NCI-H345 treated with DMSO at 0.1 percent for 48 hours (cell line): ENCODE data around the gene KIF3B.
"Not testable (repeated sequence)": the region's sequence is repeated elsewhere in the genome, so short reads cannot be mapped to it uniquely, and the experiment has no call there.

ENCODE experiments used
- DNase-seq: peaks from one replicate; lab custom pipeline; 2025; ENCODE audit not compliant: unreplicated experiment; lab: John Stamatoyannopoulos, UW

Gene KIF3B

DNA sequence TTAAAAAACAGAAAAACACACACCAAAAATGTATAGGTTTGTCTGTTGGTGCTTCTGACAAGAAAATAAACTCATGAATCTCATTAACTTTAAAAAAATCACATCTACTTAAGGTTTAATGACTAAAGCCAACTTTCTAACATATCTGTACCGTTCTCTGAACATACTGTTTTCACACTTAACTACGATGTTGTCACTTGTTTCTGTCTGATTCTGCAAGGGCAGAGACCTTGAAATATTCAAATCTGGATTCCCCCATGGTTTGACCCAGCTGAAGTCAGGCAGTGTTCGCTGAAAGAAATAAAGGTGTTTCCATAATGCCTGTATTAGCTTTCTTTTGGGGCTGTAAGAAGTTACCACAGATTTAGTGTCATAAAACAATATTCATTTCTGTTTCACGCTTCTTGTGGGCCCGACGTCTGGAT is 78.0 kb downstream of the KIF3B start:
- DNase-seq: no peak

DNA sequence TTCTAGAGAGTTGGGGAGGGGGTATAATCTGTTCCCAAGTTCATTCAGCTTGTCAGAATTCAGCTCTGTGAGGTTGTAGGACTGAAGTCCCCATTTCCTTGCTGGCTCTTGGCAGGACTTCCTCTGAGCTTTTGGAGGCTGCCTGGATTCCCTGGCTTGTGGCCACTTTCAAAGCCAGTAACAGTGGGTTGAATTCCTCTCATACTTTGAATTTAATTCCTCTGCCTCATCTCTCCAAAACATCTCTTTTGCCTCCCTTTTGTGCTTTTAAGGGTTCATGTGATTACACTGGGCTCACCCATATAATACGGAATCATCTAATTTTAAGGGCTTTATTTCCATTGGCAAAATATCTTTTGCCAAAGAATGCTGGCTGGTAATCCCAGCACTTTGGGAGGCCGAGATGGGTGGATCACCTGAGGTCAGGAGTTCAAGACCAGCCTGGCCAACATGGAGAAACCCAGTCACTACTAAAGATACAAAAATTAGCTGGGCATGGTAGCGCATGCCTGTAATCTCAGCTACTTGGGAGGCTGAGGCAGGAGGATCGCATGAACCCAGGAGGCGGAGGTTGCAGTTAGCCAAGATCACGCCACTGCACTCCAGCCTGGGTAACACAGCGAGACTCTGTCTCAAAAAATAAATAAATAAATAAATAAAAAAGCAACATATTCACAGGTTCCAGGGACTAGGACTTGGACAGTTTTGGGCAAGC is 78.6 kb downstream of the KIF3B start:
- not testable (repeated sequence) for DNase-seq

DNA sequence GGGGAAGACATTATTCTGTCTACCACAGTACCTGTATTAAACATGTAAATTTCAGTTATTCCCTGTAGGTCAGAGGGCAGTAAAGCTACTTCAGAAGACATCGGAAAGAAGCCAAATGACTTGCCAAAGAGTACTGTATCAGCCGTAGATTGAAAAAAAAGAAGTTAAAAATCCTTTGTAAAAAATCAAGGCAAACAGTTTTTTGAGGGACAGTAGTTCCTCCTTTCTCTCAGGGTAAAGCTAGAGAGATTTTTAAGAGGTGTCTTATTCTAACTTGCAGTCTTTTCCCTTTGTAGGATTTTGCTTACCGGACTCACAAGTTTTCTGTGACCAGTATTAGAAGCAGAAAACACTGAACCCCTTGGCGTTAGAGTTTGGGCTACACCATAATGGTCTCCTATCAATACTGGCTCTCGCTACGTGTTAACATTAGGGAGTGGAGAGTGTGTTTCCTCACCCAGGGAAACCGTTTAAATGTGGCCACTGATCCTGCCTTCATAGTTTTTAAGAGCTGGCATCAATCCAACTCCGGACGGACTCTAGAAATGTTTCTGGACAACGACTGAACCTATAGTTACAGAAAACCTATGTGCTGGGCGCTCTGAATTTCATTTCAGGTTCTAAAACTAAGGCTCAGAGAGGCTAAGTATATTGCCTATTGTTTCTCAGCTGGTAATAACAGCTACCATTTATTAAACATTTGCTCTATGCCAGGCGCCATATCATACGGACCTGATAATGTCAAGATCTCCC is 79.3 kb downstream of the KIF3B start:
- no peak for DNase-seq

DNA sequence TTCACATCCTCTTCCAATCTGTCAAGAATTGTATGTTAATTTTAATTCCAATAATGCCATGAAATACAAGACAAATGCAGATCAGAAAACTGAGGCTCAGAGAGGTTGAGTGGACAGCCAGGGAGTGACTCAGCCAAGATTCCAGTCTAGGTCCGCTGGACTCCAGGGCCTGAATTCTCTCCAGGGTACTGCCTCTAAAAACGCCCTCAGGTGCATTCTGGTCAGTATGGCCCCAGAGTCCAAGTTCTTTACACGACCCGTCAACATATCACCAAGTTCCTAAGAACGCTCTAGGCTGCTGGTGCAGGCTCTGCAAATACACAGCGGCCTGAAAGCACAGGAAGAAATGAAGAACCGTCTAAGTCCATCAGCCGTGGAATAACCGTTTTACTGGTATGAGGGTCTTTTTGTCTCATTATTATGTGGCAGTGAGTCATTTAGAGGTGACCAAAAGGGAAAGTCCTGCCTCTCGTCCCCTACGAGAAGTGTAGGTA is 80.0 kb downstream of the KIF3B start:
- DNase-seq: no peak

DNA sequence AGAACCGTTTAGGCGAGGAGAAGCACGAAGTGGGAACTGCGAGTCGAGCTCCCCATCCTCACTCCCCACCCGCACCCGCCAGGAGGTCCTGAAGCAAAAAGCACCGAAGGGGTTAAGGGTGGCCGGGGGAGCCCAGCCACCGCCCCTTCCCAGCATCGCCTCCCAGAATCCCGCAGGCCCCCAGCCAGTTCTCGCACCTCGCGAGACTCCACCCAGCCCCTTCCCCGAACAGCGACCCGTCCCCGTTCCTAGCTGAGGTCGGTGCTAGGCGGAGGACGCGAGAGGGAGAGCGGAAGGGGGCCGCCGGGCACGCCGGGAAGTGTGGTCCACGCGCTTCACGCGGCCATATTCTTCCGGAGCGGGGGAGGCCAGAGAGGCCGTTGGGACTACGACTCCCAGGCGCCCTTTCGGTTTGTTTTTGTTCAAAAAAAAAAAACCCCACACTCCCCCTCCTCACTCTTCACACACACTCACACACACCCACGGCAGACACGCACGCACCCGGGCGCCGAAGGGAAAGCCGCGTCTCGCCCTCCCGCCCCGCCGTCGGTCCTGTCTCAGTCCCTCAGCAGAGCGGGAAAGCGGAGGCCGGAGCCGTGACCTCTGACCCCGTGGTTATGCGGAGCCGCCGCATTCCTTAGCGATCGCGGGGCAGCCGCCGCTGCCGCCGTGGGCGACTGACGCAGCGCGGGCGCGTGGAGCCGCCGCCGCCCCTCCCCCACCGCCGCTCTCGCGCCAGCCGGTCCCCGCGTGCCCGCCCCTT is 80.6 kb downstream of the KIF3B start, which contains the start of gene ASXL1:
TSS of gene ASXL1 (plus strand) at position 463 of the 763 bp plus-strand sequence. CDS start 445 bp downstream, outside the sequence.
- DNase-seq: peak; percentile 97

DNA sequence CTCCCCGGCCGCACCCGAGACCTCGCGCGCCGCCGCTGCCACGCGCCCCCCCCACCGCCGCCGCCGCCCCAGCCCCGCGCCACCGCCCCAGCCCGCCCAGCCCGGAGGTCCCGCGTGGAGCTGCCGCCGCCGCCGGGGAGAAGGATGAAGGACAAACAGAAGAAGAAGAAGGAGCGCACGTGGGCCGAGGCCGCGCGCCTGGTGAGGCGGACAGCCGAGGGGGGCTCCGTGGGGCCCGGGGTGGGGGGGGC is 81.1 kb downstream of the KIF3B start:
- DNase-seq: no peak

DNA sequence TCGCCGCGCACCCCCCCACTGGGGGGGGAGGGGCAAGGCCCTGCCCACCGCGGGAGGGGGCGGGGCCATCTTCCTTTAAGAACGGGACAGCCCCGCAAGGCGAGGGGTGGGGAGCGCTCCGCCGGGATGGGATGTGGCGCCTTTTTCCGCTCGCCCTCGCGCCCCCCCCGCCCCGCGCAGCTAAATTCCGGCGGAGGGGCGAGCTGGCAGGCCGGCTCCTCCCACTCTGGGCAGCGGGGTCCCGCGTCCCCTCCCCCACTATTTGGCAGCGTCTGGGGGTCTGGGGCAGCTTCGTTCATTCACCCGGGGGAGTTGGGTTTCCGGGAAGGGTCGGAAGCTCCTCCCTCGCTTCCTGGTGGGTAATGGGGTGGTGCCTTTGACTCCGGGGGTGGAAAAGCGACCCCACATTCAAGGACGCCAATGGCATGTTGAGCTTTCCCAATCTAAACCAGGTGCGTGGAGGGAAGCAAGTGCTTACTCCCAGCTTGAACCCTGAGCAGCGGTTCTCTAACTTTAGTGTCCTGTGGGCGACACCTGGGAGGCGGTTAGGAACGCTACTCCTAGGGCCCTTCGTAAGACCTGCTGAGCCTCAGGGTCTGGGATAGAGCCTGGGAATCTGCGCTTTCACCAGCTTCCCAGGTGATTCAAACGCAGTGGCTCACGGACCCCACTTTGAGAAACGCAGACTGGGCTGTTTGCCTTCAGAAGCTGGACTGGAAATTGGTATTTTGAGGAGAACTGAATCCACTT is 81.6 kb downstream of the KIF3B start:
- peak; percentile 61 for DNase-seq

DNA sequence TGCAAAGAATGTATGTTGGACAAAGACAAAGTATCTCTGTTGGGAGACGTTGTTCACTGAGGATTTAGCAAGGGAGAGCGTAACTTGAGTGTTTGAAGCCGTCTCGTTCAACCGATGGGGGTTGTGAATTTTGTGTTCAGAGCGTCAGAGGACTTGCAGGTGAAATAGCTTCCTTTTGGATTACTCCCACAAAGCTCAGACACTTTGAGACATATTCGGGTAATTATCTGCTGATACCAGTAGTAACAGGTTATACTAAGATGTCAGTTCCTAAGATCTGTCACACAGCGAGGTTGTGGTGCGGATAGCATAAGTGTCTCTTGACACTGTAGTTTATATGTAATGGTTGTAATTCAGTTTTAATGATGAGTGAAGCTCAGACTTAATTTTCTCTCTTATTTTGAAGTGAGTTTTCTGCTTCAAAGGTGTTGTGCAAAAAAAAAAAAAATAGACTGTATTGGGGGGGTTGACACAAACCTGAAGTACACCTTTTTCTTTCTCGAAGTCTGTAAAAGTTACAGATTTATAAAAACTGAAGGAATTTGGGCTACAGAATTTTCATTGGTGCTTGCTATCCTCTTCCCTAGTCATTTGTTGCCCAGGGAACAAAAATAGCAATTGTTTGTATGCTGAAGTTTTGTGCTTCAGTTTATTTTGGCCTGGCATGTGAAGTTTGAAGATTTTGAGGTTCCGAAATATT is 82.3 kb downstream of the KIF3B start:
- DNase-seq: no peak

DNA sequence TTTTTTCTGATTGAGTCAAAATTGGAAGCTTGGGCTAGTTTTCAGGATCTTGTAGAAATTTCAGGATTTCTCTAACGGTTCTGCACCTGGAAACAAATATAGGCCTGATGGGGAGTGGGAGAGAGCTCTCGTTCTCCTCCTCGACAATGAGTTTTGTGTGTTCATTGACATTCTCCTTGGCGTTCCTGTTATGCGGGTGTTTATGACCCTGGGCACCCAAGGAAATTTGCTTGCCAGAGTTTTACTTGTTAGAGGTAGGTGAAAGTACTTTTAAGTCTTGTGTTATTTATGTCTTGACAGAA is 82.8 kb downstream of the KIF3B start:
- no peak for DNase-seq

DNA sequence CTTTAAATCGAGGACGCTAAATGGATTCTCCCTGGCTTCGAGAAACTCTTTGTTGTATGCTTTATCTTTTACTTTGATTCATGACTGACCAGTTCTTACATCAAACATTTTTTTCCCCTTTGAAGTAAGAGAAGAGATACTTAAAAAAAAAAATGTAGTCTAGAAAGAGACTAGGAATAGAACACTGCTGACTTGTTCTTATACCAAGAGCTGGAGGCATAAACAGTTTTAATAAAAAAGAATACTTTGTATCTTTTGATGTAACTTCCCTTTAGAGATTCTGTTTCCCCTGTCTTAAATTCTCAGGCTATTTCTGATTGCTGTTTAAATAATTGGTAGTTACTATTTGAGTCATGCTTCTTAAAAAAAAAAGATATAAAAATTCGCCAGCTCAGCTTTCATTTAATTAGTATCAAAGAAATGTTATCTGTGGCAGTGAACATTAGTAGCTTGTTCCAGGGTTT is 85.5 kb downstream of the KIF3B start:
- DNase-seq: no peak

DNA sequence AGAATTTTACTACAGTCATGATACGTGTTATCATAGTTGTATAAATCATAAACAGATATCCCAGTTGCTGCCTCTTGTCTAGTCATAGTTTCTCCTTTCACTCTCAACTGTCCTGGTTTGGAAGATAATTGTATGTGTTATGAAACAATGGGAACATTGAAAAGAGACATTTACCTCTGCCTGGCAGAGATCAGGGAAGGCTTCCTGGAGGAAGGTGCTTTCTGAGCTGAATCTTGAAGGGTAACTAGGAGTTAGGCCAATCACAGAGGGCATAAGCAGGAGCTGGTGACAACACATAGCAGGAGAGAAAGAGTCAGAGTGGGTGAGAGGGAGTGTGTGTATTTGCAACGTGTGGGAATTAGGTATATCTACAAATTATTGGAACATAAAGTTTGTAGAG is 86.0 kb downstream of the KIF3B start:
- DNase-seq: no peak

DNA sequence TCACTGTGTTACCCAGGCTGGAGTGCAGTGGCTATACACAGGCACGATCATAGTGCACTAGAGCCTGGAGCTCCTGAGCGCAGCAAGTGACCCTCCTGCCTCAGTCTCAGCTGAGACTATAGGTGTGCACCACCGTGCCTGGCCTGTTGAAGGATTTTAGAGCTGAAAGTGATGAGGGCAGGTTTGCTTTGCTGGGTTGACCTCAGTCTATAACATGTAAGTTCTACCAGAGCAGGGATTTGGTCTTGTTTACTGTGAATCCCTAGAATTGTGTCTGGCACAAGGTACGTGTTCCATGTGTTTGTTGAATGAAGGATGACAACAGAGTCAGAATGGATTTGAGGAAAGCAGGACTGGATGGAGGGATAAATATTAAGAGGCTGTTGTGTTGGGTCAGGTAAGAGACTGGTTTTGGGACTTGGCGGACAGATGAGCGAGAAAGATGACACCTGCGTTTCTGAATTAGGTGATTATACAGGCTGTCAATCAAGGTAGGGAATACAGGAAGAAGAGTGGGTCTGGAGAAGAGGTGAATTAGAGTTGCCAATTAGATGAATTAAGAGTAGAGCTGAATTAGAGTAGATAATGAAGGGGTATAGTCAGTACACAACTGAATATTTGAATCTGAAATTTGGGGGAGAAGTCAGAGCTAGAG is 87.2 kb downstream of the KIF3B start:
- no peak for DNase-seq

DNA sequence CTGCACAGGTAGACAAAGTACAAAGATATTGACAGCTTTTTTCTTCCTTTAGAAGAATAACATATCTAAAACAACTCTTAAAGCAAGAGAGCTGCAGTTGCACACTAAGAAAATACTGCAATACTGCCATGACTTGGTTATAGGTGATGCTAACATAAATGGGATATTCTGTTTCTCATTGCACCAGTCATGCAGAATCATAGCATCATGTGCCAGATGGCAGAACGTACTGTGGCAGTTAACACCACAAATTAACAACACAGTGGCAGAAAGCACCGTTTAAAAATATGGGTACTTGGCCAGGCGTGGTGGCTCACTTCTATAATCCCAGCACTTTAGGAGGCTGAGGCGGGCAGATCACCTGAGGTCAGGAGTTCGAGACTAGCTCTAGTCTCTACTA is 88.1 kb downstream of the KIF3B start:
- no peak for DNase-seq

DNA sequence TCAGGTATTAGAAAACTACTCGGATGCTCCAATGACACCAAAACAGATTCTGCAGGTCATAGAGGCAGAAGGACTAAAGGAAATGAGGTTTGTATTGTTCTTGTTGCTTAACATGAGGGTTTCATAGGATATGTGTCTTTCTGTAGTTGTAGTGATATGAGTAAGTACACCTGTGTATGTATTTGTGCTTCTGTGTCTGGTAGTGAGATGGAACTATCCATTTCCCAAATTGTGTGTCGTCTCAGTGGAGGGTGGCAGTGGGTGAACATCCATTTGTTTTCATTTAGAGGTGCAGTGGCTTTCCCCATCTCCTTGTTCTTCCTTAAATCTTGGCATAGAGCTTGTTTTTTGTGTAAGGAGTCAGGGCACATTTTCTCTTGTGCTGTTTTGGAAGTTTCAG is 88.9 kb downstream of the KIF3B start:
- no peak for DNase-seq

DNA sequence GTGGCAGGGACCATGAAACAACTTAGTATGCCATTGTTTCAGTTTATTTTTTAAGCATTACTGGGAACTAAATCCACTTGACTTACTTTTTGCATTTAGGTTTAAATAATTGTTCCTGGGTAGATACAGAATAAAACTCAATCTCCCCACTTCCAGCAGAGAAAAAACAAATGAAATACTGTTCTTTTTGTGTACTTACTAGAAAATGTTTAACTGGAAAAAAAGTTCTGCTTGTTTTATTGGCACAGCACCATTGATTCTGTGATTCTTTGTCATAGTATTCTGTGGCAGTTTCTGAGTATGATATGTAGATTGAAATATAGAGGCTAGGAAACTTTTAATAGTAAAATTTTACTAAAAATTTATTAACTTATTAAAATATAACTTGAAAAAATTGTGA is 90.9 kb downstream of the KIF3B start:
- no peak for DNase-seq

DNA sequence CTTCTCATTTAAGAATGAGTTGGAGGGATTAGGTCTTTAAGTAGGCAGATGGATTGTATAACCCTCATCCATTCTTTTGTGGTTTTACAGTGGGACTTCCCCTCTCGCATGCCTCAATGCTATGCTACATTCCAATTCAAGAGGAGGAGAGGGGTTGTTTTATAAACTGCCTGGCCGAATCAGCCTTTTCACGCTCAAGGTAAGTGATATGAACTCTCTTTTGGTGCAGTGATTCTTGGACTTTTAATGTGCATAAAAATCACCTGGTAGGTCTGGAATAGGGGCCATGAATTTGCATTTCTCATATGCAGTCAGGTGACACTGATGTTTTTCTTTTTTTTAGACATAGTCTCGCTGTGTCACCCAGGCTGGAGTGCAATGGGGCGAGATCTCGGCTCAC is 91.5 kb downstream of the KIF3B start:
- no peak for DNase-seq

DNA sequence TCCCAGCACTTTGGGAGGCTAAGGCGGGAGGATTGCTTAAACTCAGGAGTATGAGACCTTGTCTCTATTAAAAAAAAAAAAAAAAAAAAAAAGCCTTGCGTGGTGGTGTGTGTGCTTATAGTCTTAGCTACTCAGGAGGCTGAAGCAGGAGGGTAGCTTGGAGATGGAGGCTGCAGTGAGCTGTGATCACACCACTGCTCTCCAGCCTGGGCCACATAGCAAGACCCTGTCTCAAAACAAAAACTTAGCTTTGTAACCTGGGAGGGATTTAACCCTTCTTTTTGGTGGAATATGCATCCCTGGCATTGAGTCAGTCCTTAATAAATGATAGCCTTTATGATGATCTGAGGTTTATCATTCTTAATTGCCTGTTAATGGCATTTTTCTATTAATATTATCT is 93.4 kb downstream of the KIF3B start:
- DNase-seq: no peak

DNA sequence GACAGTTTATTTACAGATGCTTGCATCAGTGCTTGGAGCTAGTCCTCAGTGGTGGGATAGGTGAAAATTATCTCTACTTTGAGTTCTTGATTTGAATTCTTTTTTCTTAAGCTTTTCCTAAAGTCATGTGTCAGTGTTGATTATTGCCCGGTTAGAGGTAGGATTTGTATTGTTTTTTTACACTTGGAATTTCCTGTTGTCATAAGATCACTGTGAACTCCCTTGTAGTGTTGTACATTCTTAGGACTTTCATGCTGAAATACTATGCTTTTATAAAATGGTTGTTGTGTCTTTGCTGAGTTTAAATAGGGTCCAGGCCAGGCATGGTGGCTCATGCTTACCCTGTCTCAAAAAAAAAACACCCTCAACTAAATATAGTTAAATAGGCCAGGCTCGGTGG is 101.0 kb downstream of the KIF3B start:
- no peak for DNase-seq

DNA sequence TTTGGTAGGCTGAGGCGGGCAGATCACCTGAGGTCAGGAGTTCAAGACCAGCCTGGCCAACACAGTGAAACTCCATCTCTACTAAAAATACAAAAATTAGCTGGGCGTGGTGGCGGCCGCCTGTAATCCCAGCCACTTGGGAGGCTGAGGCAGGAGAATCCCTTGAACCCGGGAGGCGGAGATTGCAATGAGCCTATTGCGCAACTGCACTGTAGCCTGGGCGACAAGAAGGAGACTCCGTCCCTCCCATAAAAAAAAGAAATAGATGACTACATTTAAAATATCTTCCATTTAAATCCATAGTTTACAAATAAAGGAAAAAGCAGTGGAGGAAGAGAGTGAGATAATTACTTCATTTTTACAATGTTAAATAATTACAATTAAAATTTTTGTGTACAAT is 102.6 kb downstream of the KIF3B start:
- not testable (repeated sequence) for DNase-seq

DNA sequence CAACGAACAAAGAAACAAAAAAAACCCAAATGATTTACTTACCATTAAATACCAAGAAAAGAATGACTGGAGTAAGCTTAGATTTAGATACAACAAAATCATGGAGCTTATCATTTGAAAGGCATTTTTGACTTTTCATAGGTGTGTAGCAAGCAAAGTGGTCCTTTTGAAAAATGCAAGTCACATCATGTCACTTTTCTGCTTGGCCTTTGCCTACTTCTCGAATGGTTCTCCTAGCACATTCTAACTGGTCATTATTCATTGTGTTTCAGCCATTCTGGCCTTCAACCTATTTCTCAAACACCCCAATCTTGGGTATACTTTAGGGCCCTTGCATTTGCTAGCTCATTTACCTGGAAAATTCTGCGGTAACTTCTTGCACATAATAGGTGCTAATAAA is 103.3 kb downstream of the KIF3B start:
- DNase-seq: no peak
